Panc1 (cell line): ENCODE measurements around the gene IQGAP1. TPM values are rescaled to one million over a fixed set of nuclear protein-coding genes. Genes with fewer than 3 reads are reported as not detected.

ENCODE experiments used
- ATAC-seq: fragments of 200-7000 bp; cut with Tn5 transposase; 2 replicates; pipeline ENCODE4 v1.9.1; 2020; ENCODE audit warnings: mild to moderate bottlenecking, moderate library complexity
- BruUV-seq: library from RNA; stranded (reverse); fragments of 400-500 nt; replicated peaks from 2 replicates; lab custom pipeline; 2021; lab: Mats Ljungman, UMichigan
- CTCF ChIA-PET: fragments of 300-600 bp; sonication (Branson Sonifier 250); formaldehyde crosslinking; loops from one replicate; lab custom pipeline; 2022; ENCODE audit warnings: antibody characterized with exemption; lab: Charles Lee
- POLR2A ChIA-PET: fragments of 300-600 bp; sonication (Branson Sonifier 250); formaldehyde crosslinking; loops from one replicate; lab custom pipeline; 2022; ENCODE audit warnings: antibody characterized with exemption; lab: Charles Lee
- DNase-seq: peaks from one replicate; pipeline ENCODE4 v3.0.0-alpha.2; 2010; ENCODE audit warnings: low read depth, low spot score
- H3K27ac ChIP-seq: 2 replicates; pipeline ENCODE4 v1.5.1; 2011; ENCODE audit warnings: mild to moderate bottlenecking, low read length, inconsistent platforms
- H3K27me3 ChIP-seq: fragments of 200-500 bp; sonication (Bioruptor generic); 2 replicates; pipeline ENCODE4 v1.6.0; 2014; ENCODE audit warnings: low read length, inconsistent platforms; ENCODE audit not compliant: control insufficient read depth, insufficient read depth
- H3K36me3 ChIP-seq: fragments of 200-500 bp; sonication (Bioruptor generic); 2 replicates; pipeline ENCODE4 v1.5.1; 2014; ENCODE audit warnings: inconsistent platforms, mild to moderate bottlenecking, low read length, moderate library complexity; ENCODE audit not compliant: control insufficient read depth, insufficient read depth
- H3K4me1 ChIP-seq: 2 replicates; pipeline ENCODE4 v1.5.1; 2011; ENCODE audit warnings: inconsistent platforms, mild to moderate bottlenecking, low read length, moderate library complexity; ENCODE audit not compliant: control insufficient read depth, insufficient read depth
- H3K4me3 ChIP-seq, 2 experiments: 2 replicates each; pipeline ENCODE4 v1.5.1; 2011 to 2012; ENCODE audit warnings: low read depth in 2 of 2, low read length in 2 of 2, mild to moderate bottlenecking in 2 of 2, inconsistent platforms in 1 of 2, moderate library complexity in 1 of 2
- H3K9me3 ChIP-seq: fragments of 200-500 bp; sonication (Bioruptor generic); 2 replicates; pipeline ENCODE4 v1.5.1; 2014; ENCODE audit warnings: low read depth, mild to moderate bottlenecking, inconsistent platforms, low read length, moderate library complexity; ENCODE audit not compliant: control insufficient read depth, insufficient read depth
- CTCF ChIP-seq: fragments of 450-650 bp; IDR thresholded peaks from 2 replicates; pipeline ENCODE4 v1.5.1; 2017; ENCODE audit warnings: mild to moderate bottlenecking
- POLR2AphosphoS5 ChIP-seq: IDR thresholded peaks from 2 replicates; pipeline ENCODE4 v1.6.1; 2012; ENCODE audit warnings: mild to moderate bottlenecking, low read depth, low read length, moderate library complexity
- SIN3A ChIP-seq: IDR thresholded peaks from 2 replicates; pipeline ENCODE4 v1.6.1; 2012; ENCODE audit warnings: low read depth, mild to moderate bottlenecking, low read length, moderate library complexity, borderline replicate concordance; ENCODE audit not compliant: insufficient read depth
- TCF7L2 ChIP-seq: IDR thresholded peaks from 2 replicates; pipeline ENCODE4 v1.6.1; 2011; ENCODE audit warnings: mild to moderate bottlenecking, low read depth, low read length, inconsistent platforms
- in situ Hi-C: cut with HindIII; loops from 2 replicates; pipeline ENCODE4 v1.10.0; 2016; ENCODE audit warnings: low sequenced_read_pairs, low pct_unique_long_range_greater_than_20kb
- intact Hi-C: fragments of 100-400 bp; cut with micrococcal nuclease; formaldehyde crosslinking; loops from one replicate; pipeline ENCODE4 v1.10.0; 2022; ENCODE audit not compliant: unreplicated experiment
- total RNA-seq: library from RNA; stranded (reverse); gene quantifications from one replicate; pipeline ENCODE4 v1.2.1, GENCODE V29; 2021; ENCODE audit not compliant: unreplicated experiment
- TF ChIP-seq, protein P1 (sequence below), 2 experiments: IDR thresholded peaks; 2 replicates each; pipeline ENCODE4 v1.6.1; 2011 to 2012; ENCODE audit warnings: low read depth in 2 of 2, control low read depth in 1 of 2, low read length in 1 of 2, mild to moderate bottlenecking in 1 of 2, moderate library complexity in 1 of 2; ENCODE audit not compliant: insufficient read depth in 1 of 2

IQGAP1 gene
- total RNA-seq, 1 experiment from 2014 or later: 228 TPM

DNA sequence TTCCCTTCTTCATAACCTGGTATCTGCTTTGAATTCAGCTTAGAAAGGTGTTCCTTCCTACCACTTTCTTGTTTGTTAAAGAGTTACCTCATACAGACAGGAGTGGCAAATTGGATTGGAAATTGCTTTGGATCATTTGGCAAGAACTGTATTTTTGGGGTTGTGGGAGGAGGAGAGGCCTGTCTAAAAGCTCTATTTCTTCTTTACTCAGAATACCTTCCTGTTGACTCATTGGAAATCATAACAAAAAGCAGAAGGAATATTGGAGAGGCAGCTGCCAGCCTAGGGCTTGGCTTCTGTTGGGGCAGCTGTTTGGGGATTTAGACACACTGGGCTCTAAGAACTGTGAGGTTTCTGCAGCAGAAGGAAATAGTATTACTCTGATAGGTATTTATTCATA lies 14.2 kb downstream of the IQGAP1 start:
- ChIA-PET POLR2A (interaction anchor here (1.3 to 1.5 kb wide), 2 partner anchors 9 to 14 kb away, joined by 4 read pairs; partner anchors contain the start of gene IQGAP1), CTCF (interaction anchor here (0.6 kb wide), 1 partner anchor 127 kb away, joined by 3 read pairs; no protein-coding TSS in a partner anchor)
- TF ChIP-seq POLR2AphosphoS5 (peak; percentile 44; the same call in 1 of the 2 replicates), SIN3A (no peak), CTCF (no peak), TCF7L2 (0 out of 2 replicates have a peak, but pooled peaks have one; percentile 20)
- TF ChIP-seq, protein P1, sequence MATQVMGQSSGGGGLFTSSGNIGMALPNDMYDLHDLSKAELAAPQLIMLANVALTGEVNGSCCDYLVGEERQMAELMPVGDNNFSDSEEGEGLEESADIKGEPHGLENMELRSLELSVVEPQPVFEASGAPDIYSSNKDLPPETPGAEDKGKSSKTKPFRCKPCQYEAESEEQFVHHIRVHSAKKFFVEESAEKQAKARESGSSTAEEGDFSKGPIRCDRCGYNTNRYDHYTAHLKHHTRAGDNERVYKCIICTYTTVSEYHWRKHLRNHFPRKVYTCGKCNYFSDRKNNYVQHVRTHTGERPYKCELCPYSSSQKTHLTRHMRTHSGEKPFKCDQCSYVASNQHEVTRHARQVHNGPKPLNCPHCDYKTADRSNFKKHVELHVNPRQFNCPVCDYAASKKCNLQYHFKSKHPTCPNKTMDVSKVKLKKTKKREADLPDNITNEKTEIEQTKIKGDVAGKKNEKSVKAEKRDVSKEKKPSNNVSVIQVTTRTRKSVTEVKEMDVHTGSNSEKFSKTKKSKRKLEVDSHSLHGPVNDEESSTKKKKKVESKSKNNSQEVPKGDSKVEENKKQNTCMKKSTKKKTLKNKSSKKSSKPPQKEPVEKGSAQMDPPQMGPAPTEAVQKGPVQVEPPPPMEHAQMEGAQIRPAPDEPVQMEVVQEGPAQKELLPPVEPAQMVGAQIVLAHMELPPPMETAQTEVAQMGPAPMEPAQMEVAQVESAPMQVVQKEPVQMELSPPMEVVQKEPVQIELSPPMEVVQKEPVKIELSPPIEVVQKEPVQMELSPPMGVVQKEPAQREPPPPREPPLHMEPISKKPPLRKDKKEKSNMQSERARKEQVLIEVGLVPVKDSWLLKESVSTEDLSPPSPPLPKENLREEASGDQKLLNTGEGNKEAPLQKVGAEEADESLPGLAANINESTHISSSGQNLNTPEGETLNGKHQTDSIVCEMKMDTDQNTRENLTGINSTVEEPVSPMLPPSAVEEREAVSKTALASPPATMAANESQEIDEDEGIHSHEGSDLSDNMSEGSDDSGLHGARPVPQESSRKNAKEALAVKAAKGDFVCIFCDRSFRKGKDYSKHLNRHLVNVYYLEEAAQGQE (IDR thresholded peaks at IDR 0.05; ENCODE audit: insufficient read depth in 1 of 2, low read depth in 2 of 2, low read length in 1 of 2): no peak
- peaks cover 79% of the 10 kb centered on the region for H3K4me1 ChIP-seq
- peak; percentile 80 for ATAC-seq
- no peaks in the 10 kb centered on the region for H3K9me3 ChIP-seq
- peak overlapping the region; percentile 98 for H3K27ac ChIP-seq
- peak overlapping the region in 1 of 2 experiments; percentile 26; a peak in 2 of 4 replicates for H3K4me3 ChIP-seq
- H3K36me3 ChIP-seq: no peaks in the 10 kb centered on the region; the same call in 1 of the 2 replicates
- no peaks in the 10 kb centered on the region for H3K27me3 ChIP-seq
- intact Hi-C loops: no loop called here
- DNase-seq: peak; percentile 75
- in situ Hi-C loops: no loop called here
- BruUV-seq: no TSS peak

DNA sequence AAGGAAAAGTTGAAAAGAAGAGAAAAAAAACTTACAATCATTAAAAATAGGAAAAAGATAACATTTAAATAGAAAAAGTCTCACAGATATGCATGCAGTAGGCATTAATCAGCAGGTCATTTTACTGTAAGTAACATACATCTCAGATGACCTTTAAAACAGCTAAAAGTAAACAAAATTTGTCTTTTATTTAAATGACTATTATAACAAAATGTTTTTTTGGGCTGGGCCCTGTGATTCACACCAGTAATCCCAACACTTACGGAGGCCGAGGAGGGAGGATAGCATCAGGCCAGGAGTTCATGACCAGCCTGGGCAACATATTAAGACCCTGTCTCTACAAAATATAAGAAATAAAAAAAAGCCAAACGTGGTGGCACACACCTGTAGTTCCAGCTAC lies 14.7 kb downstream of the IQGAP1 start:
- H3K4me3 ChIP-seq: no peak overlapping the region
- TF ChIP-seq SIN3A: no peak
- TF ChIP-seq CTCF: no peak
- TF ChIP-seq, protein P1 (IDR thresholded peaks at IDR 0.05; ENCODE audit: insufficient read depth in 1 of 2, low read depth in 2 of 2, low read length in 1 of 2): no peak
- TF ChIP-seq POLR2AphosphoS5: no peak
- no peak for TF ChIP-seq TCF7L2
- intact Hi-C loops (no loop called here), in situ Hi-C loops (no loop called here)
- no peaks in the 10 kb centered on the region; the same call in 1 of the 2 replicates for H3K36me3 ChIP-seq
- no peaks in the 10 kb centered on the region for H3K27me3 ChIP-seq
- ATAC-seq (no peak), DNase-seq (no peak)
- H3K4me1 ChIP-seq: peaks cover 84% of the 10 kb centered on the region
- peak overlapping the region; percentile 98 for H3K27ac ChIP-seq
- CTCF ChIA-PET: no interaction called here
- no peaks in the 10 kb centered on the region for H3K9me3 ChIP-seq
- POLR2A ChIA-PET: interaction anchor here (1.5 kb wide), 1 partner anchor 9 kb away, joined by 4 read pairs; no protein-coding TSS in a partner anchor
- TSS peak; percentile 15 for BruUV-seq
